Smooth muscle cell (in vitro differentiated cells): ENCODE results near the gene PCDHGA12. TPM values are rescaled to one million over a fixed set of nuclear protein-coding genes. Genes with fewer than 3 reads are reported as not detected.
A peak's percentile ranks its signal among the peaks of the same experiment; 100 is the strongest.

Source experiments
- DNase-seq: peaks from one replicate; lab custom pipeline; 2025; ENCODE audit not compliant: unreplicated experiment; lab: John Stamatoyannopoulos, UW
- H2AFZ ChIP-seq: fragments of 200-600 bp; sonication (generic); 2 replicates; pipeline ENCODE4 v1.6.0; 2016; ENCODE audit warnings: antibody characterized with exemption, low read depth, mild to moderate bottlenecking
- H3F3A ChIP-seq: fragments of 200-600 bp; sonication (generic); 2 replicates; pipeline ENCODE4 v1.6.0; 2017; ENCODE audit warnings: antibody characterized with exemption, low read depth
- H3K27ac ChIP-seq: fragments of 200-600 bp; sonication (generic); 2 replicates; pipeline ENCODE4 v1.5.1; 2016; ENCODE audit warnings: low read depth, mild to moderate bottlenecking
- H3K27me3 ChIP-seq: fragments of 200-600 bp; sonication (generic); 2 replicates; pipeline ENCODE4 v1.6.1; 2016; ENCODE audit warnings: low read depth, mild to moderate bottlenecking
- H3K36me3 ChIP-seq: fragments of 200-600 bp; sonication (generic); 2 replicates; pipeline ENCODE4 v1.5.1; 2016; ENCODE audit warnings: low read depth
- H3K4me1 ChIP-seq: fragments of 200-600 bp; sonication (generic); 2 replicates; pipeline ENCODE4 v1.5.1; 2016; ENCODE audit warnings: low read depth
- H3K4me2 ChIP-seq: fragments of 200-600 bp; sonication (generic); 2 replicates; pipeline ENCODE4 v1.6.0; 2016; ENCODE audit warnings: mild to moderate bottlenecking
- H3K4me3 ChIP-seq: fragments of 200-600 bp; sonication (generic); 2 replicates; pipeline ENCODE4 v1.5.1; 2016; ENCODE audit warnings: mild to moderate bottlenecking
- H3K79me2 ChIP-seq: fragments of 200-600 bp; sonication (generic); 2 replicates; pipeline ENCODE4 v1.6.0; 2016; ENCODE audit warnings: low read depth, mild to moderate bottlenecking
- H3K9ac ChIP-seq: fragments of 200-600 bp; sonication (generic); 2 replicates; pipeline ENCODE4 v1.6.0; 2016; ENCODE audit warnings: low read depth
- H3K9me3 ChIP-seq: fragments of 200-600 bp; sonication (generic); replicated peaks from 2 replicates; pipeline ENCODE4 v1.5.1; 2016; ENCODE audit warnings: low read depth
- H4K20me1 ChIP-seq: fragments of 200-600 bp; sonication (generic); 2 replicates; pipeline ENCODE4 v1.6.0; 2016; ENCODE audit warnings: low read depth
- WGBS: methylation state at CpG from one replicate; pipeline ENCODE4 v1.1.7; 2016; ENCODE audit warnings: low lambda C conversion rate; 5-methylcytosine and 5-hydroxymethylcytosine counted together
- polyA plus RNA-seq: library from polyadenylated mRNA; unstranded; fragments of >200 nt; fragmentation: Nextera tagmentation; extraction: Ambion mirVana; gene quantifications from 2 replicates; pipeline ENCODE4 v1.2.1, GENCODE V29; 2016
- total RNA-seq: library from RNA; depleted of rRNA; stranded (reverse); fragments of >200 nt; gene quantifications from 2 replicates; pipeline ENCODE4 v1.2.3, GENCODE V29; 2014
- TF ChIP-seq, protein P1 (sequence below): fragments of 200-600 bp; sonication (generic); IDR thresholded peaks from 2 replicates; pipeline ENCODE4 v1.5.1; 2017; ENCODE audit warnings: borderline replicate concordance, mild to moderate bottlenecking, antibody characterized with exemption; ENCODE audit not compliant: insufficient read depth, poor library complexity, severe bottlenecking

PCDHGA12 gene
- total and polyA plus RNA-seq, 2 experiments from 2014 or later: 0.42 to 4.5 TPM

DNA sequence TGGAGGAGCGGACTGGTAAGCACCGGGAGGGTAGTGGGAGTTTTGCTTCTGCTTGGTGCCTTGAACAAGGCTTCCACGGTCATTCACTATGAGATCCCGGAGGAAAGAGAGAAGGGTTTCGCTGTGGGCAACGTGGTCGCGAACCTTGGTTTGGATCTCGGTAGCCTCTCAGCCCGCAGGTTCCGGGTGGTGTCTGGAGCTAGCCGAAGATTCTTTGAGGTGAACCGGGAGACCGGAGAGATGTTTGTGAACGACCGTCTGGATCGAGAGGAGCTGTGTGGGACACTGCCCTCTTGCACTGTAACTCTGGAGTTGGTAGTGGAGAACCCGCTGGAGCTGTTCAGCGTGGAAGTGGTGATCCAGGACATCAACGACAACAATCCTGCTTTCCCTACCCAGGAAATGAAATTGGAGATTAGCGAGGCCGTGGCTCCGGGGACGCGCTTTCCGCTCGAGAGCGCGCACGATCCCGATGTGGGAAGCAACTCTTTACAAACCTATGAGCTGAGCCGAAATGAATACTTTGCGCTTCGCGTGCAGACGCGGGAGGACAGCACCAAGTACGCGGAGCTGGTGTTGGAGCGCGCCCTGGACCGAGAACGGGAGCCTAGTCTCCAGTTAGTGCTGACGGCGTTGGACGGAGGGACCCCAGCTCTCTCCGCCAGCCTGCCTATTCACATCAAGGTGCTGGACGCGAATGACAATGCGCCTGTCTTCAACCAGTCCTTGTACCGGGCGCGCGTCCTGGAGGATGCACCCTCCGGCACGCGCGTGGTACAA is 46.0 kb downstream of the PCDHGA12 start:
- Histone ChIP-seq H3K4me3 (peak overlapping the region; percentile 58), H2AFZ (no peak overlapping the region), H3K9me3 (no peaks in the 10 kb centered on the region), H3K79me2 (peaks cover 48% of the 10 kb centered on the region), H3K27ac (peak overlapping the region; percentile 69), H3K4me2 (peak overlapping the region; percentile 85), H4K20me1 (peaks cover 52% of the 10 kb centered on the region), H3K9ac (peak overlapping the region; percentile 38), H3F3A (peaks cover 23% of the 10 kb centered on the region), H3K36me3 (no peaks in the 10 kb centered on the region), H3K27me3 (no peaks in the 10 kb centered on the region), H3K4me1 (peaks cover 31% of the 10 kb centered on the region)
- WGBS: 3% methylated on average over 58 of the region's 58 CpGs
- TF ChIP-seq, protein P1, sequence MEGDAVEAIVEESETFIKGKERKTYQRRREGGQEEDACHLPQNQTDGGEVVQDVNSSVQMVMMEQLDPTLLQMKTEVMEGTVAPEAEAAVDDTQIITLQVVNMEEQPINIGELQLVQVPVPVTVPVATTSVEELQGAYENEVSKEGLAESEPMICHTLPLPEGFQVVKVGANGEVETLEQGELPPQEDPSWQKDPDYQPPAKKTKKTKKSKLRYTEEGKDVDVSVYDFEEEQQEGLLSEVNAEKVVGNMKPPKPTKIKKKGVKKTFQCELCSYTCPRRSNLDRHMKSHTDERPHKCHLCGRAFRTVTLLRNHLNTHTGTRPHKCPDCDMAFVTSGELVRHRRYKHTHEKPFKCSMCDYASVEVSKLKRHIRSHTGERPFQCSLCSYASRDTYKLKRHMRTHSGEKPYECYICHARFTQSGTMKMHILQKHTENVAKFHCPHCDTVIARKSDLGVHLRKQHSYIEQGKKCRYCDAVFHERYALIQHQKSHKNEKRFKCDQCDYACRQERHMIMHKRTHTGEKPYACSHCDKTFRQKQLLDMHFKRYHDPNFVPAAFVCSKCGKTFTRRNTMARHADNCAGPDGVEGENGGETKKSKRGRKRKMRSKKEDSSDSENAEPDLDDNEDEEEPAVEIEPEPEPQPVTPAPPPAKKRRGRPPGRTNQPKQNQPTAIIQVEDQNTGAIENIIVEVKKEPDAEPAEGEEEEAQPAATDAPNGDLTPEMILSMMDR: no peak
- no peak for DNase-seq

DNA sequence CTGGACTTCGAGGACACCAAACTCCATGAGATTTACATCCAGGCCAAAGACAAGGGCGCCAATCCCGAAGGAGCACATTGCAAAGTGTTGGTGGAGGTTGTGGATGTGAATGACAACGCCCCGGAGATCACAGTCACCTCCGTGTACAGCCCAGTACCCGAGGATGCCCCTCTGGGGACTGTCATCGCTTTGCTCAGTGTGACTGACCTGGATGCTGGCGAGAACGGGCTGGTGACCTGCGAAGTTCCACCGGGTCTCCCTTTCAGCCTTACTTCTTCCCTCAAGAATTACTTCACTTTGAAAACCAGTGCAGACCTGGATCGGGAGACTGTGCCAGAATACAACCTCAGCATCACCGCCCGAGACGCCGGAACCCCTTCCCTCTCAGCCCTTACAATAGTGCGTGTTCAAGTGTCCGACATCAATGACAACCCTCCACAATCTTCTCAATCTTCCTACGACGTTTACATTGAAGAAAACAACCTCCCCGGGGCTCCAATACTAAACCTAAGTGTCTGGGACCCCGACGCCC is 46.8 kb downstream of the PCDHGA12 start:
- Histone ChIP-seq H2AFZ (no peak overlapping the region), H3K9ac (no peak overlapping the region), H3K36me3 (no peaks in the 10 kb centered on the region), H3K9me3 (no peaks in the 10 kb centered on the region), H4K20me1 (peaks cover 59% of the 10 kb centered on the region), H3F3A (peaks cover 23% of the 10 kb centered on the region), H3K27ac (peak overlapping the region; percentile 69), H3K4me1 (peaks cover 31% of the 10 kb centered on the region), H3K4me3 (peak overlapping the region; percentile 58), H3K79me2 (peaks cover 56% of the 10 kb centered on the region), H3K4me2 (peak overlapping the region; percentile 85), H3K27me3 (no peaks in the 10 kb centered on the region)
- no peak for DNase-seq
- 89% methylated on average over 24 of the region's 24 CpGs for whole genome bisulfite sequencing
- TF ChIP-seq, protein P1: no peak

DNA sequence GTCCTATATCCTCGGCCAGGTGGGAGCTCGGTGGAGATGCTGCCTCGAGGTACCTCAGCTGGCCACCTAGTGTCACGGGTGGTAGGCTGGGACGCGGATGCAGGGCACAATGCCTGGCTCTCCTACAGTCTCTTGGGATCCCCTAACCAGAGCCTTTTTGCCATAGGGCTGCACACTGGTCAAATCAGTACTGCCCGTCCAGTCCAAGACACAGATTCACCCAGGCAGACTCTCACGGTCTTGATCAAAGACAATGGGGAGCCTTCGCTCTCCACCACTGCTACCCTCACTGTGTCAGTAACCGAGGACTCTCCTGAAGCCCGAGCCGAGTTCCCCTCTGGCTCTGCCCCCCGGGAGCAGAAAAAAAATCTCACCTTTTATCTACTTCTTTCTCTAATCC is 47.5 kb downstream of the PCDHGA12 start:
- peaks cover 23% of the 10 kb centered on the region for H3F3A ChIP-seq
- peak overlapping the region; percentile 25 for H3K4me3 ChIP-seq
- H3K4me2 ChIP-seq: peak overlapping the region; percentile 85
- DNase-seq: no peak
- H3K9ac ChIP-seq: no peak overlapping the region
- 87% methylated on average over 13 of the region's 13 CpGs for WGBS
- no peaks in the 10 kb centered on the region for H3K36me3 ChIP-seq
- no peak overlapping the region for H3K27ac ChIP-seq
- TF ChIP-seq, protein P1: no peak
- no peaks in the 10 kb centered on the region for H3K9me3 ChIP-seq
- no peaks in the 10 kb centered on the region for H3K27me3 ChIP-seq
- H3K79me2 ChIP-seq: peaks cover 63% of the 10 kb centered on the region
- no peak overlapping the region for H2AFZ ChIP-seq
- H4K20me1 ChIP-seq: peaks cover 66% of the 10 kb centered on the region
- peaks cover 31% of the 10 kb centered on the region for H3K4me1 ChIP-seq
